NCI-H1092 (cell line): ENCODE data around the gene TLCD2.
"Not testable (repeated sequence)": the region's sequence is repeated elsewhere in the genome, so short reads cannot be mapped to it uniquely, and the experiment has no call there.

Experiments used
- DNase-seq: peaks from one replicate; lab custom pipeline; 2025; lab: John Stamatoyannopoulos, UW

The TLCD2 gene

GRCh38 chr17:1686086-1686485 is 24.1 kb downstream of the TLCD2 start:
- DNase-seq: no peak

- DNase-seq: peak; percentile 96
These were observed 25.6 kb downstream of the TLCD2 start, which contains the start of gene PRPF8 for GRCh38 chr17:1684378-1685189. TSS of gene PRPF8 (minus strand) at chr17:1684867. CDS start at chr17:1684571, 296 bp downstream.

- DNase-seq: no peak
These were observed 26.7 kb downstream of the TLCD2 start for GRCh38 chr17:1683459-1683858.

GRCh38 chr17:1676401-1676800 is 33.8 kb downstream of the TLCD2 start:
- DNase-seq: no peak

GRCh38 chr17:1673041-1673785 is 37.0 kb downstream of the TLCD2 start:
- no peak for DNase-seq

- DNase-seq: not testable (repeated sequence)
These were observed 46.2 kb downstream of the TLCD2 start for GRCh38 chr17:1663934-1664333.

GRCh38 chr17:1661045-1661444 is 49.1 kb downstream of the TLCD2 start:
- no peak for DNase-seq

- no peak for DNase-seq
These were observed 52.1 kb downstream of the TLCD2 start for GRCh38 chr17:1658100-1658499.

GRCh38 chr17:1653735-1654134 is 56.4 kb downstream of the TLCD2 start:
- no peak for DNase-seq

GRCh38 chr17:1652794-1653193 is 57.4 kb downstream of the TLCD2 start:
- not testable (repeated sequence) for DNase-seq
